GM10847 (cell line): ENCODE data around the gene SEC61A1.

Source experiments
- POLR2A ChIP-seq: IDR thresholded peaks from 2 replicates; pipeline ENCODE4 v1.6.1; 2011; ENCODE audit not compliant: insufficient read length; ENCODE audit errors: extremely low read depth

The SEC61A1 gene

GRCh38 chr3:128113817-128114794 is 61.9 kb downstream of the SEC61A1 start:
- TF ChIP-seq POLR2A: no peak
